ENCODE measurements around the gene ATG13. TPM values are rescaled to one million over a fixed set of nuclear protein-coding genes. Genes with fewer than 3 reads are reported as not detected.

ATG13 gene
- total and polyA plus RNA-seq, 2 of the 8 experiments (the other 6 are each of a cell fraction or from before 2014, with no cell fraction given) = 65.0 to 77.4 TPM

- Histone ChIP-seq H3K18ac (ENCODE audit: extremely low read depth, low read length) (no peak overlapping the region), H4K91ac (replicated peaks; ENCODE audit: insufficient read length, low read length) (no peak overlapping the region), H4K20me1 (replicated peaks in 1 of 2; ENCODE audit: control insufficient read depth in 1 of 2, insufficient read depth in 2 of 2, low read length in 2 of 2) (no peaks in the 10 kb centered on the region), H3K79me1 (ENCODE audit: low read depth, low read length) (peaks cover 2% of the 10 kb centered on the region; the same call in 1 of the 2 replicates), H2BK120ac (replicated peaks; ENCODE audit: low read depth, low read length) (no peak overlapping the region), H2BK12ac (ENCODE audit: low read depth, low read length) (no peak overlapping the region), H3K23ac (ENCODE audit: insufficient read length) (no peak overlapping the region), H4K8ac (ENCODE audit: extremely low read depth, insufficient read depth, low read length) (no peak overlapping the region), H3K4me2 (ENCODE audit: insufficient read depth in 1 of 2, low read depth in 2 of 2, low read length in 2 of 2) (no peak overlapping the region), H3K4me1 (replicated peaks in 1 of 4; ENCODE audit: control insufficient read depth in 3 of 4, insufficient read depth in 4 of 4, low read length in 3 of 4) (no peaks in the 10 kb centered on the region), H3K4ac (replicated peaks; ENCODE audit: insufficient read length, low read depth, low read length) (no peak overlapping the region), H3K36me3 (ENCODE audit: control insufficient read depth in 2 of 4, insufficient read depth in 4 of 4, low read length in 3 of 4) (peaks cover 2 to 26% (median 11%) of the 10 kb centered on the region in 4 experiments; a peak in 6 of 8 replicates), H3K9me3 (ENCODE audit: insufficient read depth in 2 of 2, low read depth in 1 of 2, low read length in 1 of 2) (no peaks in the 10 kb centered on the region), H3K9ac (replicated peaks in 1 of 4; ENCODE audit: extremely low read depth in 1 of 4, low read depth in 3 of 4, low read length in 3 of 4) (no peak overlapping the region), H3K79me2 (ENCODE audit: control insufficient read depth in 1 of 2, insufficient read depth in 2 of 2, low read length in 2 of 2) (no peaks in the 10 kb centered on the region), H3K27me3 (replicated peaks in 1 of 4; ENCODE audit: control insufficient read depth in 3 of 4, extremely low read depth in 1 of 4, insufficient read depth in 3 of 4, low read length in 3 of 4) (no peaks in the 10 kb centered on the region), H2AK5ac (ENCODE audit: low read depth, low read length) (no peak overlapping the region), H2BK5ac (ENCODE audit: low read depth, low read length) (no peak overlapping the region), H2BK15ac (ENCODE audit: low read length) (no peak overlapping the region), H3K14ac (ENCODE audit: insufficient read length) (no peak overlapping the region), H3K4me3 (ENCODE audit: extremely low read depth in 1 of 4, insufficient read depth in 2 of 4, low read depth in 3 of 4, low read length in 4 of 4) (no peak overlapping the region), H2AFZ (ENCODE audit: low read length) (no peak overlapping the region), H3K23me2 (ENCODE audit: low read depth, low read length) (no peaks in the 10 kb centered on the region), H3K27ac (ENCODE audit: low read depth, low read length) (no peak overlapping the region), H2BK20ac (ENCODE audit: low read length) (no peak overlapping the region), H3K56ac (replicated peaks; ENCODE audit: insufficient read length, low read depth, low read length) (no peak overlapping the region), H4K5ac (ENCODE audit: insufficient read length, low read depth, low read length) (no peak overlapping the region)
- ChIA-PET POLR2A (ENCODE audit: partially characterized antibody) (no interaction called here), CTCF (ENCODE audit: partially characterized antibody) (no interaction called here)
- no peak for TF ChIP-seq CEBPB (IDR thresholded peaks at IDR 0.05; ENCODE audit: low read depth, low read length)
- no peak for TF ChIP-seq HDAC6 (IDR thresholded peaks at IDR 0.05; ENCODE audit: low read depth, low read length)
- no peak for TF ChIP-seq GABPA (IDR thresholded peaks at IDR 0.05; ENCODE audit: borderline replicate concordance, insufficient read depth, low read length)
- TF ChIP-seq CHD2 (IDR thresholded peaks at IDR 0.05; ENCODE audit: low read length) = no peak
- TF ChIP-seq SIRT6 (IDR thresholded peaks at IDR 0.05; ENCODE audit: low read length) = no peak
- TF ChIP-seq CBX8 (IDR thresholded peaks at IDR 0.05; ENCODE audit: borderline replicate concordance, low read depth, low read length) = no peak
- TF ChIP-seq TCF12 (IDR thresholded peaks at IDR 0.05; ENCODE audit: low read depth, low read length) = no peak
- TF ChIP-seq CREB1 (IDR thresholded peaks at IDR 0.05) = no peak
- no peak for TF ChIP-seq POLR2A (IDR thresholded peaks at IDR 0.05; ENCODE audit: control extremely low read depth in 1 of 2, low read depth in 2 of 2, low read length in 2 of 2)
- no peak for TF ChIP-seq BCL11A (IDR thresholded peaks at IDR 0.05; ENCODE audit: low read depth in 2 of 2, low read length in 2 of 2)
- TF ChIP-seq SIN3A (conservative IDR thresholded peaks at IDR 0.05 in 1 of 2, IDR thresholded peaks at IDR 0.05 in 1 of 2; ENCODE audit: low read depth in 1 of 2, low read length in 2 of 2) = no peak
- no peak for TF ChIP-seq TEAD4 (IDR thresholded peaks at IDR 0.05; ENCODE audit: low read depth, low read length)
- no peak for TF ChIP-seq YY1 (IDR thresholded peaks at IDR 0.05; ENCODE audit: low read depth, low read length)
- no peak for TF ChIP-seq TAF1 (IDR thresholded peaks at IDR 0.05; ENCODE audit: low read depth, low read length)
- TF ChIP-seq JUND (IDR thresholded peaks at IDR 0.05; ENCODE audit: low read length) = no peak
- no peak for TF ChIP-seq POU5F1 (IDR thresholded peaks at IDR 0.05; ENCODE audit: low read depth, low read length)
- no peak for TF ChIP-seq JUN (IDR thresholded peaks at IDR 0.05; ENCODE audit: low read depth, low read length)
- DNase-seq (ENCODE audit: low read depth in 1 of 2, low spot score in 2 of 2) (no peak), FAIRE-seq (no peak)
Observed at GRCh38 chr11:46643986-46644385, 26.6 kb downstream of the ATG13 start.

Measured in H1 (cell line).